Urothelium cell line (cell line): ENCODE results near the gene ARHGAP5.
A peak's percentile ranks its signal among the peaks of the same experiment; 100 is the strongest.

Experiments used
- DNase-seq: peaks from one replicate; pipeline ENCODE4 v3.0.0; 2011; ENCODE audit warnings: low spot score, mixed read lengths
- FAIRE-seq: peaks from 2 replicates; lab custom pipeline; 2011; peaks lifted over from hg19 to GRCh38; lab: Jason Lieb, UNC

ARHGAP5 gene

GRCh38 chr14:32076278-32077080 is 625 bp upstream of the ARHGAP5 start:
- DNase-seq (peak; percentile 93), FAIRE-seq (peak; percentile 96)

DNA sequence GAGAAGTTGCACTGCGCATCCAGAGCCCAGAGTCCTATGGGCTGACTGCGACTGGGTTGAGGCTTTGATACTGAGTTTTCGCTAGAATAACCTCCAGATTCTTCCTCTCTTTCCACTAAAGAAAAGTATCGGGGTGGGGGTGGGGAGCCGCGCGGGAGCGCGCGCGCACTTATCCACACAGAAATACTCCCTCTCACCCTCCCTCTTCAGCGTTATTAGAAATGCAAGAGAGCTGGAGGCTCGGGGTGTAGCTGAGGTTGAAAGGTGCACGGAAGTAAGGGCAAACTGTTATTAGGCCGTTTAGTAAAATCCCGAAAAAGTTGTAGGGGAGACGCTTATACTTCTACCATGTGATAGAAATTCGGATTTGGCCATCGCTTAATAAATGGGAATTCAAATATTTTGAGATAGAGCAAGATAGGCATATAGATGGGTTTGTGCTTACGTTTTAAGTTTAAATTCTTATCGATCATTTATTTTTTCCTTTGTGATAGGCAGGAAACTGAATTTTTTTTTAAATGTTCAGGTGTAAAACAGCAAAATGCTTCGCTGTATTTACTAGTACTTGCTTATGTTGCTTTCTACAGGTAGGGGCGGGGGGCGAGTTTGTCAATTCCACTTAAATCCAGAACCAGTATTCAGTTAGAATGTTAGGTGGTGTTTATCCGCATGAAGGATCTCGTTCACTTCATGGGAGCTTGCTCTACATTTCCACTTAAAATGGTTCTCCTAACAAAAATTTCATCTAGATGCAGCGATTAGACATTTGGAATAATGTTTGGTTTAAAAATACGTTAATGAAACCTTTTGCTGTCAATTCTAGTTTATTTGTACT is 1.1 kb downstream of the ARHGAP5 start:
- DNase-seq (peak; percentile 24), FAIRE-seq (no peak)

DNA sequence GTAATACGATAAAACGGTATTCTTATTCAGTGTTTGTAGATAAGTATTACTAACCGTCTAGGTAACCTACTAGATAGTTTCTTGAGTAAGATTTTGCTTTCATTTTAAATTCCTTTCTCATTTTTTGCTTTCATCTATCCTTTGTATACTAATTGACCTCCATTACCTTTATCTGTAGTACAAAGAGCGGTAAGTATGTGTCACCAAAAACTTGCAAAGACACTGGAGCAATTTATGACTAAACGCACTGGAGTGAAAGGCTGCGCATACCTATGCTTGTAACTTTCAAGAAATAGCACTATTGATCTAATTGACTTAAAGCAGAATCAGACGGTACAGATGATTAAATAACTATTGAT is 1.7 kb downstream of the ARHGAP5 start:
- DNase-seq (no peak), FAIRE-seq (no peak)

GRCh38 chr14:32079264-32079663 is 2.2 kb downstream of the ARHGAP5 start:
- DNase-seq (no peak), FAIRE-seq (no peak)

DNA sequence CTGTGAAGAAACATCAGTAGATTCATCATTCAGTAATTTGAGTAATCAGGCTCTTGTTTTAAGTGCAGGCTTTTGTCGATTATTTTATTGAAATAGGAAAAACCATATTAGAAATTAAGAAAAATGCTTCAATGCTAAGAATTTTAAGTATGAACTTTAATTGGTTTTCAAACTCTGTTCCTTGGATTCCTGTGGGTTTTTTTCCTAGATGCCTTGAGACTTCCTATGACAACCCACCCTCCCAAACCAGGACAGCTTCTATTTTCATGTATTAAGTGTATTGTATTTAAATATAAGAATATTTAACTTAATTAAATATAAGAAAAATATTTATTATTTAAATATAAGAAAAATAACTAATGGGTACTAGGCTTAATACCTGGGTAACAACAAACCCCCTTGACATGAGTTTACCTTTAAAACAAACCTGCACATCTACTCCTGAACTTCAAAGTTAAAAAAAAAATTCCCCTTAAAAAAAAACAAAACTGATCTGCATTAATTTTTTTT is 3.0 kb downstream of the ARHGAP5 start:
- FAIRE-seq: no peak
- no peak for DNase-seq

GRCh38 chr14:32081901-32082300 is 4.8 kb downstream of the ARHGAP5 start:
- no peak for DNase-seq
- no peak for FAIRE-seq

DNA sequence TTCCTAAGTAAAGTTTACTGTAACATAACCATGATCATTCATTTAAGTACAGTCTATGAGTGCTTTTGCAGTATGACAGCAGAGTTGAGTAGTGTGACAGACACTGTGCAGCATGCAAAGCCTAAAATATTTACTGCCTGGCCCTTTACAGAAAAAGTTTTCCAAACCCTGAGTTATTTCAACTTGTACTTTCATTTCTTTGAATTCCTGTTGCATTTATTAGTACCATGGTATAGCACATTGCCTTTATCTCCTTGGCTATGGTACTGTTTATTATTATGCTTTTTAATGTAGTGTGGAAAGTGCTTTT is 6.2 kb downstream of the ARHGAP5 start:
- no peak for DNase-seq
- FAIRE-seq: no peak

DNA sequence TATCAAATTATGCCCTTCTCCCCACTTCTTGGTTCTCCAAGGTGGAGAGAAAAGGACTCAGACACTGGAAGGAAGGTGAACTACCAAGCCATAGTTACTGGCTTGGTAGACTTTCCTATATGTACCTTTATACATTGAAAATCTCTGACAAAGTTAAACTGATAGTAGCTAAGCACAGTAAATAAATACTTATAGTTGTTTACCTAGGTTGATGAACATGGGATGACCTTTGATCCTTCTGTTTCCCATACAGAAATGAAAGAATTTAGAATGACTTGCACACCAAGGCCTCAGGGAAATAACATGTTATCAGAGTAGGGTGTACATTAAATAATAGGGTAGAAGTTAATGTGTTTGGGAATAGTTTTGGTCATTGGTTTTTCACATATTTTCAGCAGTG is 6.7 kb downstream of the ARHGAP5 start:
- DNase-seq (no peak), FAIRE-seq (no peak)

- DNase-seq (no peak), FAIRE-seq (no peak)
Observed at GRCh38 chr14:32085182-32085844, 8.2 kb downstream of the ARHGAP5 start.

GRCh38 chr14:32085845-32086383 is 8.8 kb downstream of the ARHGAP5 start:
- no peak for FAIRE-seq
- no peak for DNase-seq

- peak; percentile 48 for DNase-seq
- no peak for FAIRE-seq
Observed at GRCh38 chr14:32087173-32087861, 10.2 kb downstream of the ARHGAP5 start.

DNA sequence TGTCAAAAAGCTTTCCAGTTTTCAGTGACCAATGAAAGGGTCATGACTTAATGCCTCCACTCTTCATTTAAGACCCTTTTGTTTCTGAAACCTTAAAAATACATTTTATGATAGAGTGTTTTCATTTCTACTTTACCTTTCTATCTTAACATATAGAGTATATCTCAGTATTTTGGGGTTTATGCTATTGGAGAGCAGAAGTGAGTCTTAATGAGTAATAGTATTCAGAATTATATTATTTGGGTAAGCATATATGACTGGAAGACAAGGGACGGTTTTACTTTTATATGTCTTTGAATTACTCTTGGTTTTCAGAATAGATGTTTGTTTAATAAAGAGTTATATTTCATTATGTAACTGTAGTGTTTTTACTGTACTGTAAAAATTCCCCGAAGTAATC is 10.8 kb downstream of the ARHGAP5 start:
- no peak for FAIRE-seq
- no peak for DNase-seq

DNA sequence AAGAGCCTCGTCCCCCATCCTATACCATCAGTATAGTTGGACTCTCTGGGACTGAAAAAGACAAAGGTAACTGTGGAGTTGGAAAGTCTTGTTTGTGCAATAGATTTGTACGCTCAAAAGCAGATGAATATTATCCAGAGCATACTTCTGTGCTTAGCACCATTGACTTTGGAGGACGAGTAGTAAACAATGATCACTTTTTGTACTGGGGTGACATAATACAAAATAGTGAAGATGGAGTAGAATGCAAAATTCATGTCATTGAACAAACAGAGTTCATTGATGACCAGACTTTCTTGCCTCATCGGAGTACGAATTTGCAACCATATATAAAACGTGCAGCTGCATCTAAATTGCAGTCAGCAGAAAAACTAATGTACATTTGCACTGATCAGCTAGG is 13.6 kb downstream of the ARHGAP5 start:
- FAIRE-seq (no peak), DNase-seq (no peak)

DNA sequence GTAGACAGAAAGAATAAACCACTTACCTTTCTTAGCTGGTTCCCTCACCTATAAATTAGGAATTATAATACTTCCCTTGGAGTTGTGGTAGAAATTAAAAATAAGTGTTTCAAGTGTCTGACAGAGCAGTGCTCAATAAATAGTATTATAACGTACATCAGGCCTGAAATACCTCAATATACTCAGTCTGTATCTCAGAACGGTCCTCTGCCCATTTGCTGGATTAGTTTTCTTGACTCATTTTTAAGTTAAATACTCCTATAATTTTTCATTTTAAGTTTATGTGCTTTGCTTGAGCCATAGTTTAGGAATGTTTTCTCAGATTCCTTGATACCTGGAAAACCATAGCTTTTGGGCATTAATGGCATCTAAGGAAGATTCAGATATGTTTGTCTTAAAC is 22.4 kb downstream of the ARHGAP5 start:
- DNase-seq (no peak), FAIRE-seq (no peak)

GRCh38 chr14:32100175-32100574 is 23.1 kb downstream of the ARHGAP5 start:
- DNase-seq (no peak), FAIRE-seq (no peak)

DNA sequence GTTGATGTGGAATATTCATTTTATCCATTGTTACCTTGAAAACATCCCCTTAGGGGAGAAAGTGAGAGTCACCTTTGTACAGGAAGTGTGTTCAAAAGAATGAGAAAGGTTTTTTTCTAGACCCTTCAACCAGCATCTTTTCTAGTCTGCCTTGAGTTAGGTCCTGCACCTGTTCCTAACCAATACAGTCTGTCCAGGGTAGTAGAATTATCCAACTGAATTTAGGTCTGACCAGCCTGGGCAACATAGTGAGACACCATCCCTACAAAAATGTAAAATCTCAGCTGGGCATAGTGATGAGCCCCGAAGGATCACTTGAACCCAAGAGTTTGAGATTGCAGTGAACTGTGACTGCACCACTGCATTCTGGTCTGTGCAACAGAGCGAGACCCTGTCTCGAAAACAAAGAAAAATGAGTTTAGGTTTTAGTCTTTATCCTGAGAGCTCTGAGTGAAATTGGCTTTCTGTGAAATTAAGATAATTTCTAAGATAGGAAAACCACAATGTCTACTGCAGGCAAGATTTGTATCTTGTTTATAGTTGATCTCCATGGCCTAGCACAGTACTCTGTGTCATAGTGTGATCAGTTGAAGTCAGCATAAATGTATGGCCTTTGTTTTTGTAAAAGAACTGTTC is 25.2 kb downstream of the ARHGAP5 start:
- DNase-seq (no peak), FAIRE-seq (no peak)

DNA sequence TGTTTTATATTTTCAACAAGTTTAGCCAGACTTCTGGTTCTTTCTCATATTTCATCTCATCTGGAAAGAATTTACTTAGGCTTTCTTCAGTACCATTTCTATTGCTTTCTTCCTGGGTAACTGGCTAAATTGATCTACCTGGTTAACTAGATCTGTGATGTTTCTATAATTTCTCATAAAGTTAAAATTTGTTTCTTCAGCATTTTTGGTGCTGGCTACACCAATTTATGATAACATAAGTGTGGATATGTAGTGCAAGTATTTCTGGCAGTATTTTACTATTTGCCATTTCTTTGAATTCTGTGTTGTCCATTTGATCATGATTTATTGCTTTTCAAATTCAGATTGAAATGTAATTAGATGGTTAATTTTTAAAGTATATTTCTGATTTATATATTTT is 25.9 kb downstream of the ARHGAP5 start:
- DNase-seq (no peak), FAIRE-seq (no peak)

DNA sequence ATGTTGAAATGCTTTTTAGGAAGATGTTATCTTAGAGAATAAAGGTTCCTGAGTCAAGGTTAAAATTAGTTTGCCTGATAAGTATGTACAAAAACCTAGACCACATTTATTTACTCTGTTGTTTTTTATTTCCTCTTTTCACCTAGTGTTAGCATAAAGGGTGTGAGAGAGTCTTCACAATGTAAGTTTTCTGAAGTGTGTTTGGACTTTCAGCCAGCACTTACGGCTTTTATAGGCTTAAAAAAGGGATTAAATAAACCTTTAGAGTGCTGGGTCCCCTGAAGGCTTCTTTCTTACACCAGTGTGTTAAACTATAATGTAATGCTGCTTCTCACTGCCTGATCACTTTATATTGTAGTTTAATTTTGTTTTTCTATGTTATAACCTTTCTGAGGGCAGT is 27.2 kb downstream of the ARHGAP5 start:
- FAIRE-seq (no peak), DNase-seq (no peak)

- DNase-seq: no peak
Observed at GRCh38 chr14:32104803-32105202, 27.7 kb downstream of the ARHGAP5 start.

More at GRCh38 chr14:32104803-32105202, 27.7 kb downstream of the ARHGAP5 start:
- no peak for FAIRE-seq
